Progenitor cell of endocrine pancreas (in vitro differentiated cells): Measurements from ENCODE around the gene GRID2. TPM values are rescaled to one million over a fixed set of nuclear protein-coding genes. Genes with fewer than 3 reads are reported as not detected.

ENCODE experiments used
- DNase-seq: peaks from one replicate; pipeline ENCODE4 v3.0.0; 2021; ENCODE audit warnings: low spot score; ENCODE audit not compliant: unreplicated experiment
- H3K27ac Mint-ChIP-seq: 2 replicates; pipeline ENCODE4 v1.8.0; 2021; ENCODE audit warnings: mild to moderate bottlenecking, moderate library complexity, mixed read lengths
- H3K27me3 Mint-ChIP-seq: 2 replicates; pipeline ENCODE4 v1.8.0; 2021; ENCODE audit warnings: mixed read lengths
- H3K36me3 Mint-ChIP-seq: 2 replicates; pipeline ENCODE4 v1.8.0; 2022; ENCODE audit warnings: mixed read lengths; ENCODE audit not compliant: insufficient read depth
- H3K4me1 Mint-ChIP-seq: 2 replicates; pipeline ENCODE4 v1.8.0; 2021; ENCODE audit warnings: low read depth, mixed read lengths
- H3K4me3 Mint-ChIP-seq: 2 replicates; pipeline ENCODE4 v1.8.0; 2021; ENCODE audit warnings: low read depth, mild to moderate bottlenecking, moderate library complexity, mixed read lengths
- H3K9me3 Mint-ChIP-seq: 2 replicates; pipeline ENCODE4 v1.8.0; 2021; ENCODE audit warnings: low read depth, mixed read lengths
- total RNA-seq: library from RNA; stranded (reverse); gene quantifications from 2 replicates; pipeline ENCODE4 v1.2.1, GENCODE V29; 2021
- TF ChIP-seq, protein P1 (sequence below): fragments of 200-600 bp; sonication (generic); IDR thresholded peaks from one replicate; pipeline ENCODE4 v1.5.0; 2021; ENCODE audit warnings: antibody characterized with exemption, mild to moderate bottlenecking; ENCODE audit not compliant: unreplicated experiment

GRID2 gene
- total RNA-seq, 1 donor from 2014 or later = 0.69 TPM

DNA sequence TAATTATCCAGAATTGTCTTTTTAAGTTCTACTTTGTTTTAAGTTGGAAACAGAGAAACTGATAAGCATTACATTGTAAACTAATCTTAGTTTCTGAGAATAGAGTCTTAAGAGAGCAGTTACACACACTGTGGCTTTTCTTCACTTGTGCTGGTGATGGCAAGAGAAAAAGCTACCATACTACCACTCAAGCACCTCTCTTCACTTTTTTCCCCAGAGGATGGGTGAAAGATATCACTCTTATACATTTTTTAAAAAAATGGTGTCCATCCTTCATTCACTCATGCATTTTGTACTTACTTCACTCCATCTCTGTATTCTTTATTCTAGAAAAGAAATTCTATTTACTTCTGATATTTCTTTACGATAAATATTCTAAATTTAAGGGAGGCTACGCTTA is 42.5 kb upstream of the GRID2 start:
- Mint-ChIP-seq H3K36me3 (no peaks in the 10 kb centered on the region), H3K9me3 (peaks cover 4% of the 10 kb centered on the region), H3K4me1 (no peaks in the 10 kb centered on the region), H3K27ac (no peak overlapping the region), H3K4me3 (no peak overlapping the region), H3K27me3 (no peaks in the 10 kb centered on the region)
- TF ChIP-seq, protein P1, sequence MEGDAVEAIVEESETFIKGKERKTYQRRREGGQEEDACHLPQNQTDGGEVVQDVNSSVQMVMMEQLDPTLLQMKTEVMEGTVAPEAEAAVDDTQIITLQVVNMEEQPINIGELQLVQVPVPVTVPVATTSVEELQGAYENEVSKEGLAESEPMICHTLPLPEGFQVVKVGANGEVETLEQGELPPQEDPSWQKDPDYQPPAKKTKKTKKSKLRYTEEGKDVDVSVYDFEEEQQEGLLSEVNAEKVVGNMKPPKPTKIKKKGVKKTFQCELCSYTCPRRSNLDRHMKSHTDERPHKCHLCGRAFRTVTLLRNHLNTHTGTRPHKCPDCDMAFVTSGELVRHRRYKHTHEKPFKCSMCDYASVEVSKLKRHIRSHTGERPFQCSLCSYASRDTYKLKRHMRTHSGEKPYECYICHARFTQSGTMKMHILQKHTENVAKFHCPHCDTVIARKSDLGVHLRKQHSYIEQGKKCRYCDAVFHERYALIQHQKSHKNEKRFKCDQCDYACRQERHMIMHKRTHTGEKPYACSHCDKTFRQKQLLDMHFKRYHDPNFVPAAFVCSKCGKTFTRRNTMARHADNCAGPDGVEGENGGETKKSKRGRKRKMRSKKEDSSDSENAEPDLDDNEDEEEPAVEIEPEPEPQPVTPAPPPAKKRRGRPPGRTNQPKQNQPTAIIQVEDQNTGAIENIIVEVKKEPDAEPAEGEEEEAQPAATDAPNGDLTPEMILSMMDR = no peak
- no peak for DNase-seq

- Mint-ChIP-seq H3K4me1 (no peaks in the 10 kb centered on the region), H3K4me3 (no peak overlapping the region), H3K36me3 (no peaks in the 10 kb centered on the region), H3K27ac (no peak overlapping the region), H3K27me3 (no peaks in the 10 kb centered on the region), H3K9me3 (peaks cover 4% of the 10 kb centered on the region)
- DNase-seq = no peak
- TF ChIP-seq, protein P1 = no peak
These were observed 41.4 kb upstream of the GRID2 start for GRCh38 chr4:92262371-92262770.

GRCh38 chr4:92263010-92263409 is 40.8 kb upstream of the GRID2 start:
- H3K27me3 Mint-ChIP-seq = no peaks in the 10 kb centered on the region
- no peak overlapping the region for H3K27ac Mint-ChIP-seq
- peaks cover 4% of the 10 kb centered on the region for H3K9me3 Mint-ChIP-seq
- H3K4me1 Mint-ChIP-seq = no peaks in the 10 kb centered on the region
- TF ChIP-seq, protein P1 = no peak
- DNase-seq = no peak
- no peaks in the 10 kb centered on the region for H3K36me3 Mint-ChIP-seq
- H3K4me3 Mint-ChIP-seq = no peak overlapping the region

DNA sequence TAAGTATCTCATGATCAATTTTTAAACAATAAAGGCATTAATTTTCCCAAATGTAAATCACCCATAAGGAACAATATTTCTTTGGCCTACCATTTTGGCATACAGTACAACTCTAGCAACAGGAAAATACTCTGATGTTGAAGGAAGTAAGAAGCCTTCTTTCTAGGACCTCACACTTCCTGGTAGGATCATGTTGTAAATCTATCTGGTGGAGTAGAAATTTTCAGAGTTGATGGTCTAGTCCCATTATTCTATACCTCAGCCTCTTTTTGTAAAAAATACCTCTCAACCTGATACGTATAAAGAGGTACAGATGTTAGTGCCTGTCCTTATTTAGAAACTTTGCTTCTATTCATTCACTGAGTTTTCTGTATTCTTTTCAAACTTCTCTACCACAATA is 40.2 kb upstream of the GRID2 start:
- no peak overlapping the region for H3K27ac Mint-ChIP-seq
- peaks cover 4% of the 10 kb centered on the region for H3K9me3 Mint-ChIP-seq
- H3K4me3 Mint-ChIP-seq = no peak overlapping the region
- no peaks in the 10 kb centered on the region for H3K4me1 Mint-ChIP-seq
- H3K36me3 Mint-ChIP-seq = no peaks in the 10 kb centered on the region
- TF ChIP-seq, protein P1 = no peak
- no peaks in the 10 kb centered on the region for H3K27me3 Mint-ChIP-seq
- no peak for DNase-seq

GRCh38 chr4:92264163-92264562 is 39.6 kb upstream of the GRID2 start:
- Mint-ChIP-seq H3K27ac (no peak overlapping the region), H3K4me3 (no peak overlapping the region), H3K9me3 (peaks cover 4% of the 10 kb centered on the region), H3K4me1 (no peaks in the 10 kb centered on the region), H3K27me3 (no peaks in the 10 kb centered on the region), H3K36me3 (no peaks in the 10 kb centered on the region)
- TF ChIP-seq, protein P1 = no peak
- no peak for DNase-seq
